HG03457 (cell line): Measurements from ENCODE around the gene CCDC144A.
"Not testable (repeated sequence)": the region's sequence is repeated elsewhere in the genome, so short reads cannot be mapped to it uniquely, and the experiment has no call there.

Experiments used
- ATAC-seq: cut with Tn5 transposase; IDR thresholded peaks from one replicate; pipeline ENCODE4 v1.9.1; 2021; ENCODE audit warnings: moderate number of reproducible peaks; ENCODE audit not compliant: unreplicated experiment

The CCDC144A gene

GRCh38 chr17:16817201-16817600 lies 127.2 kb downstream of the CCDC144A start:
- ATAC-seq: no peak

- not testable (repeated sequence) for ATAC-seq
Measured at GRCh38 chr17:16817940-16818339, 127.9 kb downstream of the CCDC144A start.

DNA sequence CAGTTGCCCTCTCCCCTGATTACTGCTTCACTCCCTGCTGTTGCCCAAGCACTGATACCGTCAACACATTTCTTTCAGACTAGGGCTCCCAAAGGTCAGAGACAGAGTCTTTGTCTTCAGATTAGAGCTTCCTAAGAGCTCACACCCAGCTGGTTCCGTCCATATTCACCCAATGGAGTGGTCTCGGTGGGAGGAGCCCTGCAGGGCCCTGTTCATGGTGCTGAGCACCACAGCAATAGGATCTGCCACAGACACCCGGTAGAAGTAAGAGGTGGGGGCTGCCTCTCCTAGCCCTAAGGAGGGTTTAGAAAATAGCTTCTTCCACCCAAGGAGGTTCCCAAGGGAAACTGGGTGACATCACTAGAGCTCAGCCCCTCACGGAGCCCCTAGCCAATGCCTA lies 128.3 kb downstream of the CCDC144A start:
- no peak for ATAC-seq

GRCh38 chr17:16818821-16819683 lies 129.0 kb downstream of the CCDC144A start:
- no peak for ATAC-seq

- ATAC-seq: no peak
Measured at GRCh38 chr17:16820161-16820877, 130.3 kb downstream of the CCDC144A start.

DNA sequence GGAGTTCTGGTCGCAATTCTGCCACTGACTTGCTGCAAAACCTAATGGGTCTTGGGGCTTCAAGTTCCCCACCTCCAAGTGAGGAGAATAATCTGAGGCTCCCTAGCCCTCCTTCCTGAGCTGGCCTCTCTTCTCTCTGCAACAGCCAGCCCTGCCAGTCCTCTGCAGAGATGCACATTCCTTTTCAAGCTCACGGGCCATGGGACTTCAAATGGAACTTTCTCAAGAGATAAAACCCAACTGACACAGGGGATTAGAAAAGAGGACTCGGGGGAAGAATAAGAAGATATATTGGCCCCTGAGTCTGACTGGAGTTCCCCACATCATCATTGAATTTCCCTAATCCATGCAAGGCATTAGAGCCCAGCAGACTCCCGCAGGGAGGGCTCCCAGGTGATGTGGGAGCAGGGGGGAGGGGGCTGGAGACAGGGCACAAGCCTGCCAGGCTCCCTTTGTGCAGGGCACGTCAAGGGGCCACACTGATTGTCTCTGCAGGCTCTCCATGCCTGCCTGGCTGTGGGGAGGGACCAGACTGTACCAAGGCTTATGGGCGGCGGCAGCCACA lies 131.0 kb downstream of the CCDC144A start:
- ATAC-seq: no peak

GRCh38 chr17:16822133-16822532 lies 132.1 kb downstream of the CCDC144A start:
- ATAC-seq: not testable (repeated sequence)

DNA sequence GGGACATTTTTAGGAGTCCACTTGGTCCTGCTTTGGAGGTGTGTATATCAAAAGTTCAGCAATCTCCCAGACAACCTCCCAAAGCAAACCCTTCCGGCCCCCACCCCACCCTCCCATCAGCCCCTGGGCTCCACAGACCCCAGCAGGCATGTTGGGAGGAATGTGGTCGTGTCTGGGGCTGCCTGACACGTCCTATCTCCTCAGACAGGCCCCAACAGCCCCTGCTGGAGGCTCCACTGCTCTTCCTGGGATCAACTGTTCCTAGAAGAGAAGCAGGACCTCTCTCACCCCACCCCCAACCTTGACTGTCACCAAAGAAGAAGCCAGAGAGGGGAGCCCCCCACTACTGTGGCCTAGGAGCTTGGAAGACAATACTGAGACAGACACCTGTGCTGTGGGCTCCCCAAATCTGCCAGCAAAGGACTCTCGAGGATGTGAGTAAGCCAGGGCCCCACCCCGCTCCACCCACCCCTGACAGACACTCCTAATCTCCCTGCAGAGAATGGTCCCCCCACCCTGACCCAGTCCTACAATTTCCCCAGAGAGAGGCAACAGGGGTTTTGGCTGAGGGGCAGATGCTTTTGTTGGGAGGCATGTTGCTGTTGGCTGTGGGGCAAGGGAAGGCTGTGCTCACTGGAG lies 133.8 kb downstream of the CCDC144A start:
- not testable (repeated sequence) for ATAC-seq
